Astrocyte (in vitro differentiated cells and primary cell): ENCODE results near the gene DOK5.

Experiments
- CTCF ChIP-seq: IDR thresholded peaks from 2 replicates; pipeline ENCODE4 v1.5.1; 2011; ENCODE audit warnings: low read depth, mild to moderate bottlenecking, inconsistent platforms, low read length, moderate library complexity; ENCODE audit not compliant: insufficient read depth
- EZH2 ChIP-seq: IDR thresholded peaks from 2 replicates; pipeline ENCODE4 v1.6.1; 2012; ENCODE audit warnings: mild to moderate bottlenecking, low read length, inconsistent platforms; ENCODE audit not compliant: insufficient read depth

GRCh38 chr20:54678253-54678652 is 202.9 kb downstream of the DOK5 start:
- TF ChIP-seq CTCF (no peak), EZH2 (no peak)
